NCI-H345 (cell line): ENCODE measurements around the gene ADAD2.

Experiments used
- DNase-seq: peaks from one replicate; lab custom pipeline; 2025; lab: John Stamatoyannopoulos, UW

Gene ADAD2

GRCh38 chr16:84176192-84177053 is 14.5 kb upstream of the ADAD2 start:
- DNase-seq = no peak

DNA sequence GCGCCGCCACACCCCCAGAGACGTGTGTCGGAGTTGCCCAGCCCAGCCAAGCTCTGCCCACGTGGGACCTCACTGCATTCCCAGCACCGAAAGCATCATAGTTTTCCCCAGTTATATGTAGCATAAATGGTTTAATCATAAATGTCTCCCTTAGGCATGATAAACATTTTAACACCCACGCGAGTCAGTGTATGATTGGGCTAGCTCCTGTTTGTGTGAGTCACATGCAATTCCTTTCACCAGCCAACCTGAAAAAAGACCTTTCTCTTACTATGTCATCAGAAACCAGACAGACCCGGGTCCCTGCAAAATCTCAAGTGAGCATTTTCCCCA is 13.2 kb upstream of the ADAD2 start:
- DNase-seq = no peak

GRCh38 chr16:84178146-84178765 is 12.7 kb upstream of the ADAD2 start:
- no peak for DNase-seq

DNA sequence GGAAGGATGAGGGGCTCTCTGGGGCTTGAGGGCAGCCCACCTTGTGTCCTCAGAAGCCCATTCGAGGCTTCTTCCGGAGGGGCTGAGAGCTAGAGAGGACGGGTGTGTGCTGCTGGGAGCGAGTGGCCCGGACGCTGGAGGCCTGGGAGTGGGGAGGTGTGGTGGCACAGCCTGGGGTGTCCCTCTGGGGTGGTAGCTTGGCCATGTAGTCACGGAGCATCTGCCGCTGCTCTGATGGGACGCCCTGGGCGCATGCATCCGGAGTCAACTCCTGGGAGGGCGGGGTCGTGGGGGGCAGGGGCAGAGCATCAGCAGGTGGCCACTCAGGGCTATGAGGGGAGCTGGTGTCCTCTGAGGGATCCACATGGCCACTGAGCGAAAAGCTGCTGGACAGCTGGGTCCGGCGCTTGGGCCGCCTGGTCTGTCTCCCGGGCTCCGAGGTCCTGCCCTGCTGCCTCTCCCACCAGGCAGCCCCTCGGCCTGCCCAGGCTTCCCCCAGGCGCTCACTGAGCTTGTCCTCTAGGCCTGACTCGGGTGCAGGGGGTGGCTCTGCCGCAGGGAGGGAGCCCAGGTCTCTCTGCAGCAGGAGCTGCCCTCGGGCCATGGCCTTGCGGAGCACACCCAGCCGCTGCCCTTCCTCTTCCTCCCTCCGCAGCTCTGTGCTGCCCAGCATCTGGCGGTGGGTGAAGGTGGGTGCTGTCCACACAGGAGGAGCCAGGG is 11.9 kb upstream of the ADAD2 start:
- no peak for DNase-seq

DNA sequence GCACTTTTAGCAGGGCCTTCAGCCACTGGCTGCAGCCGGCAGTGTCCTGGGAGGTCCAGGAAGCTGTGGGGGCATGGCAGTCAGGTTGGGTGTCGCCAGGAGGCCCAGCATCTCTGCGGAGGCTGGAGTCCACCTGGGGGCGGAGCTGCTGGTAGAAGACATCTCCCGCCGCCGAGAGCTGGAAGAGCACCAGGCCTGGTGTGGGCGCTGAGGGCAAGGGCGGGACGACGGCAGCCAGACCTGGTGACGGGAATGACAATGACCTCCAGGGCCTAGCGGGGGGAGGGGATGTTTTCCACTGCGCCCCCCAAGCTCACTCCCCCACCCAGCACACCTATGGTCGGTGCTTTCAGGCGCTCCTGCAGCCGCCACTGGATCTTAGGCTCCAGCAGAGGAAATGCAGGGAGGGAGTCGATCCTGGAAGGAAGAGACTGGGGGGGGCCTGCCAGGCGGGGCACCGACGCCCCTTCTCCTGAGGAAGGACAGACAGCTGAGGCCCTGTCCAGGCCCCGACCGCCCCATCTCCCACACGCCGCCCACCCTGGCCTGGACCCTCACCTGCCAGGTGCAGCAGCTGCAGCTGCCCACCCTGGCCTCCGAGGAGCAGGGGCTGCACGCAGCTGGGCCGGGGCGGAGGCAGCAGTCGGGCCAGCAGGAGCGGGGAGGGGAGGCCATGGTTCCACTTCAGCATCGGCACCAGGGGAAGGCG is 11.2 kb upstream of the ADAD2 start:
- no peak for DNase-seq

DNA sequence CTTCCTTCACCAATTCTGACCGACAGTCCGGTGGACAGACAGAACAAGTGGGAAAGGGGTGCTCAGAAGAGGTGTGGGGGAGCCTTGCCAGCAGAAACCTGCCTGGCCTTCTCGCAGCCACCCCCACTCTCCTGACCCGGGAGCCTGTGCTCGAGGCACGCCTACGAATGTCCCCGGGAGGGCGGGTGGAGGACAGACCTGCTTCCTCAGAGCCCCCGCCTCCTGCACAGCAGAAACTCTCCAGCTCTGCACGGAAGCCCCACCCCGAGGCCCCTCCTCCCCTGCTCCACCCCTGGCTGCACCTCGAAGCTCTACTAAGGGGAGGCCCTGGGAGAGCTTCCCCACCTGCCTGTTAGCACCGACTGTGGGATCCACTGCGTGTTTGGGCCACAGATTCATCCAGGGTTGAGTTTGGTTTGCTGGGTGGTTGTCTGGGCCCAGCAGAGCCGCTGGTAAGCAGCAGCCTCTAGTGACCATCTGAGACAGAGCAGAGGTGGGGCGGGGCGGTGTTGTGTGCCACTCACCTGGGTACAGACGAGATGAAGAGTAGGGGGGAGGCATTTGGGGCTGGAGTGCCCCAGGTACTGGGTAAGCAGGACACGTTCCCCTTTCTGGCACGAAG is 10.3 kb upstream of the ADAD2 start:
- DNase-seq = no peak

- no peak for DNase-seq
Observed at GRCh38 chr16:84181144-84181915, 9.6 kb upstream of the ADAD2 start.

GRCh38 chr16:84182104-84182503 is 8.9 kb upstream of the ADAD2 start:
- DNase-seq = no peak

DNA sequence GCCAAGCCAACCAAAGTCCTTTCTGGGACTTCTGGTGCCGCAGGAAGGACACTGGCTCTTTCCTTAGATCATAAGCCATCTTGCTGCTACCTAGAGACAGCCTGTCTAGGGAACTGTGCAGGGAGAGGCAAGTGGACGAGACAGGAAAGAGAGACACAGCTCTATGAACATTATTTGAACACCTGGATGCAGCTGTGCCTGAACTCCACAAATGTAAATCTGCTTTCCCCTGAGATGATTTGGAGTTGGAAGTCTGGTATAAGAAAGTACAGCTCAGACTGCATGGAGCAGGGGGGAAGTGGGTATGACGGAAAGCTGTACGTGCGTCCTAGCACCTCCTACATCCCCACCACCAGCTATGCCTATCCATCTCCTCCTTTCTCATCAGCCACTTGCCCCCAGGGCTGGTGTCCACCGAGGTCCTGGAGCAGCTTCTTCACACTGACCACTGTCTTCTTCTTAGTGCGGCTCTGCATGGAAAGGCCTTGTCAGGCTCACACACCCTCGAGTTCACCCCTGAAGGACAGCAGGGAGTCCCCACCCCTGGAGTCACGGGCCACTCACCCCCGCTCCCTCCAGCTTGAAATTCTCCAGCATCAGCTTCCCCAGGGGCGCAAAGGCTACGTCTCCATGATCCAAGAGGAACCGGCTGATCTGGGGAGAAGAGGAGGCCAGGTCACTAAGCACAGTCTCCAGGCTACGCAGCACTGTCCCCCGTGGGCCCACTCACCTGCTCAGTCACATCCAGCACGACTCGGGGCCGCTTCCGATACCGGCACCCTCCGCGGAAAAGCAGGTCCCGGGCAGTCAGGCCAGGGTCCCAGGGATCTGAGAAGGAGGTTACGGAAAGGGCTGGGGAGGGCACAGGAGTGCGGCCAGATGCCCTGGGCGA is 8.0 kb upstream of the ADAD2 start:
- no peak for DNase-seq

DNA sequence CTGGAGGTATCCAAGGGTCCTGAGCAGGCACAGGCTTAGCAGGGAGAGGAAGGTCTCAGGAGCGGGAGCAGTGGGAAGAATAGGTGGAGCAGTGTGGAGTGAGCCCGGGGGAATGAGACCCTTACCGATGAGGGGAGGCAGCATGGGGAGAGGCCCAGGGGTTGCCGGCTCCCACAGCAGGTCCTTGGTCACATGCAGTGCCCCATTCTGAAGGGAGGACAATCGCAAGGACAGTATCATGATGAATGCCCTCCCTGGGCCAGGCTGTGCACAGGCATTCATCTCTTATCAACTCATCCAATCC is 7.4 kb upstream of the ADAD2 start:
- DNase-seq = no peak

- DNase-seq = no peak
Observed at GRCh38 chr16:84183911-84184591, 6.9 kb upstream of the ADAD2 start.

DNA sequence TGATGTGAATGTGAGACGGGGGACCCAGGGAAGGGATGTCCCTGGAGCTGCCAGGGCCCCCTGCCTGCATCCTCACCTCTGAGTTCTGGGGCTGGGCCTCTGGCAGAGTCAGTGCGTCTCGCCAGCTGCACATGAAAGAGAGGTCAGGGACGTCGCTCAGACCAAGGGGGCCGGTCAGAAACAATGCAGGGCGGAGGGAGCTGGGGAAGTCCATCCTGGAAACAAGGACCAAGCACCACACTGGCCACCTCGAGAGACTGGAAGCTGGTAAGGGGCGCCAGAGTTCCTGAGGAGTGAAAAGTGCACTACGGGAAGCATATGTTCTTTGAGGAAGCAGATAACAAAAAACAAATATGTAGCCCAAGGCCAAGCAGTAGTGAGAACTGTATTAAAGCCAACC is 6.2 kb upstream of the ADAD2 start:
- DNase-seq = no peak

- peak; percentile 89 for DNase-seq
Observed at GRCh38 chr16:84186685-84187437, 4.1 kb upstream of the ADAD2 start, which contains the start of gene TAF1C. TSS of gene TAF1C (minus strand) at chr16:84187057. CDS start at chr16:84184988, 2,069 bp downstream.

DNA sequence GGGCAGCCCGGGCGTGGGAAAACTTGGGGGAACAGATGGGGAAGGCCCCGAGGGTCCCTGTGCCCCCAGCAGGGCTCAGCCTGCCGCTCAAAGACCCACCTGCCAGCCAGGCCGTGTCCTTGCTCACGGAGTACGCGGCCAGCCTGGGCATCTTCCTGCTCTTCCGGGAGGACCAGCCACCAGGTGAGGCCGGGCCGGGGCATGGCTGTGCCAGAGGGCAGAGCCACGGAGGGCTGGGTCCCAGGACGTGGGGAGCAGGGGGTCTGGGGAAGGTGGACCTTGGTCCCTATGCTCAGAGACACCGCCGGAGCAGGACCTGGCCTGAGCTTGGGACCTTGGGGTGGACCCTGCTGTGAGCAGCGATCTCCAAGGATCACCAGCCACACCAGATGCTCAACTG is 509 bp downstream of the ADAD2 start:
- DNase-seq = no peak

DNA sequence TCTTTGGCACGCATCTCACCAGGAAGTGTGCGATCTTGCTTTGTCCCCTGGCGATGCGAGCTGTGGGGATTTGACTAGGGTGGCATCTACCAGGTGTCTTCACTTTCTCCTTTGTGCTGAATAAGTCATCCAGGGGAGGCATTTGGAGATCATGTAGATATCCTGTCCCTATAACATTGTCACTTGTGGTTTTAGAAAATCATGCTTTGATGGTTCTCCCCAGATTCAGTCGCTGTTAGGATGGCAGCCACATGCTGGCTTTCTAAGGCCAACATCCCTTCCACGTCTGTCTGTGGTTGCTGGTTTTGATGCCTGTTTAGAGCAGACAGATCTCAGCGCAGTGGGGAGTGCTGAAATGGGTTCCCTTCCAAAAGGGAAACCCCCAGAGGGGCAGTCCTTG is 2.5 kb downstream of the ADAD2 start:
- DNase-seq = no peak

- no peak for DNase-seq
Observed at GRCh38 chr16:84194018-84194417, 3.1 kb downstream of the ADAD2 start.

DNA sequence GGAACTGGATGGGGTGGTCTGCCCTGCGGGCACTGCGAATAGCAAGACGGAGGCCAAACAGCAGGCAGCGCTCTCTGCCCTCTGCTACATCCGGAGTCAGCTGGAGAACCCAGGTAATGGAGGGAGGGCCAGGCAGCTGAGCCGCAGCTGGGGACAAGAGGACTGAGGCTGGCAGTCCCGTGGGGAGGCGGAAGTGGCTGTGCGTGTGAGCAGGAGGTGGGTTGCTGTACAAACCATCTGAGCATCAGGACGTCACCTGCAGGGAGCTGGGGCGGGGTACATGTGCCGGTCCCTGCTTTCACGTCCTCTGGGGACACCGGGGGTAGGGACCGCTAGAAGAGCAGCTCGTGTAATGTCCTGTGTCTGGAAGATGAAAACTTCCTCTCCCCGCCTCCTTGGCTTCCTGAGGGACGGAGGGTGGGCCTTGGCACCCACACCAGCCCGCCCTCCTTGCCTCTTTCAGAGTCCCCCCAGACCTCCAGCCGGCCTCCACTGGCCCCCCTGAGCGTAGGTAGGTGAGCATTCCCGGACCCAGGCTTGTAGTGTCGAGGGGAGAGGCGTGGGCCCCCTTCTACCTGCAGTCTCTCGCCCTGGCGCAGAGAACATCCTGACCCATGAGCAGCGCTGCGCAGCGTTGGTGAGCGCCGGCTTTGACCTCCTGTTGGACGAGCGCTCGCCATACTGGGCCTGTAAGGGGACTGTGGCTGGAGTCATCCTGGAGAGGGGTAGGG is 3.7 kb downstream of the ADAD2 start:
- peak; percentile 77 for DNase-seq
